SHP77 treated with DMSO at 0.1 percent for 48 hours (cell line): ENCODE measurements around the gene VSIG10L.

Experiments used
- DNase-seq: peaks from one replicate; lab custom pipeline; 2025; lab: John Stamatoyannopoulos, UW

VSIG10L gene

GRCh38 chr19:51317376-51317775 lies 24.6 kb downstream of the VSIG10L start:
- no peak for DNase-seq

GRCh38 chr19:51316688-51317087 lies 25.3 kb downstream of the VSIG10L start:
- DNase-seq: no peak

- no peak for DNase-seq
Measured at GRCh38 chr19:51311351-51312257, 30.3 kb downstream of the VSIG10L start, which contains the start of gene IGLON5. Gene IGLON5 (plus strand): TSS chr19:51311644. CDS start chr19:51311848, 204 bp downstream.

- DNase-seq: no peak
Measured at GRCh38 chr19:51305479-51305878, 36.5 kb downstream of the VSIG10L start.

- no peak for DNase-seq
Measured at GRCh38 chr19:51301266-51301665, 40.7 kb downstream of the VSIG10L start.

GRCh38 chr19:51297406-51297805 lies 44.5 kb downstream of the VSIG10L start:
- no peak for DNase-seq

- DNase-seq: no peak
Measured at GRCh38 chr19:51296336-51297093, 45.4 kb downstream of the VSIG10L start.

GRCh38 chr19:51295382-51296126 lies 46.4 kb downstream of the VSIG10L start:
- no peak for DNase-seq

GRCh38 chr19:51294977-51295375 lies 47.0 kb downstream of the VSIG10L start:
- no peak for DNase-seq

GRCh38 chr19:51294211-51294976 lies 47.5 kb downstream of the VSIG10L start:
- no peak for DNase-seq

GRCh38 chr19:51293571-51294210 lies 48.2 kb downstream of the VSIG10L start:
- no peak for DNase-seq

GRCh38 chr19:51292971-51293370 lies 49.0 kb downstream of the VSIG10L start:
- no peak for DNase-seq

GRCh38 chr19:51289635-51290034 lies 52.3 kb downstream of the VSIG10L start:
- no peak for DNase-seq

GRCh38 chr19:51285682-51286081 lies 56.3 kb downstream of the VSIG10L start:
- no peak for DNase-seq

GRCh38 chr19:51282335-51282734 lies 59.6 kb downstream of the VSIG10L start:
- no peak for DNase-seq
